Upper lobe of right lung (tissue), 1 donor: ENCODE data around the gene RFX2. TPM values are rescaled to one million over a fixed set of nuclear protein-coding genes. Genes with fewer than 3 reads are reported as not detected.

ENCODE experiments used
- ATAC-seq: fragments of 200-7000 bp; cut with Tn5 transposase; one replicate; pipeline ENCODE4 v1.9.1; 2020; ENCODE audit warnings: mild to moderate bottlenecking, moderate library complexity
- DNase-seq: peaks from one replicate; pipeline ENCODE4 v3.0.0-alpha.2; 2020
- H3K27ac ChIP-seq: fragments of 200-600 bp; one replicate; pipeline ENCODE4 v1.8.0; 2022
- H3K27me3 ChIP-seq: fragments of 200-600 bp; one replicate; pipeline ENCODE4 v1.8.0; 2022; ENCODE audit warnings: mild to moderate bottlenecking
- H3K36me3 ChIP-seq: fragments of 200-600 bp; one replicate; pipeline ENCODE4 v1.8.0; 2022
- H3K4me1 ChIP-seq: fragments of 200-600 bp; one replicate; pipeline ENCODE4 v1.8.0; 2022
- H3K4me3 ChIP-seq: fragments of 200-600 bp; one replicate; pipeline ENCODE4 v1.8.0; 2022; ENCODE audit warnings: mild to moderate bottlenecking
- H3K9me3 ChIP-seq: fragments of 200-600 bp; one replicate; pipeline ENCODE4 v1.8.0; 2022
- CTCF ChIP-seq: fragments of 200-600 bp; IDR thresholded peaks from one replicate; pipeline ENCODE4 v1.8.0; 2022; ENCODE audit warnings: antibody characterized with exemption
- intact Hi-C: fragments of 100-400 bp; cut with DNase I; formaldehyde crosslinking; loops from one replicate; pipeline ENCODE4 v1.11.0; 2022
- total RNA-seq: library from RNA; stranded (reverse); fragmentation: NEBNext Ultra II Directional; extraction: Animal tissue kit (Norgen Biotek cat#: 25700); gene quantifications from one replicate; pipeline ENCODE4 v1.2.1, GENCODE V29; 2021
- donor health status: DM: no; HTN: yes; CAD: no; lungs with severe emphysema.

Gene RFX2
- total RNA-seq, 1 donor from 2014 or later: 11.7 TPM

- no peak for TF ChIP-seq CTCF
- Histone ChIP-seq H3K27me3 (no peaks in the 10 kb centered on the region), H3K4me3 (no peak overlapping the region), H3K27ac (peak overlapping the region; percentile 86), H3K4me1 (peaks cover 70% of the 10 kb centered on the region), H3K36me3 (no peaks in the 10 kb centered on the region), H3K9me3 (no peaks in the 10 kb centered on the region)
- intact Hi-C loops: no loop called here
- ATAC-seq (no peak), DNase-seq (no peak)
These were observed 52.4 kb downstream of the RFX2 start for GRCh38 chr19:6057651-6058517.

- intact Hi-C loops: no loop called here
- no peak for TF ChIP-seq CTCF
- Histone ChIP-seq H3K4me3 (no peak overlapping the region), H3K36me3 (no peaks in the 10 kb centered on the region), H3K27me3 (no peaks in the 10 kb centered on the region), H3K9me3 (no peaks in the 10 kb centered on the region), H3K27ac (peak overlapping the region; percentile 86), H3K4me1 (peaks cover 61% of the 10 kb centered on the region)
- DNase-seq: no peak
- peak; percentile 81 for ATAC-seq
These were observed 53.3 kb downstream of the RFX2 start for GRCh38 chr19:6056801-6057650.

- DNase-seq (no peak), ATAC-seq (peak; percentile 2)
- H3K36me3 ChIP-seq: no peaks in the 10 kb centered on the region
- no peak for TF ChIP-seq CTCF
- intact Hi-C loops: no loop called here
- H3K4me3 ChIP-seq: no peak overlapping the region
- peaks cover 54% of the 10 kb centered on the region for H3K4me1 ChIP-seq
- H3K27ac ChIP-seq: peak overlapping the region; percentile 86
- H3K27me3 ChIP-seq: no peaks in the 10 kb centered on the region
- no peaks in the 10 kb centered on the region for H3K9me3 ChIP-seq
These were observed 54.0 kb downstream of the RFX2 start for GRCh38 chr19:6056282-6056741.

GRCh38 chr19:6055013-6055795 lies 55.1 kb downstream of the RFX2 start:
- Histone ChIP-seq H3K4me3 (no peak overlapping the region), H3K9me3 (no peaks in the 10 kb centered on the region), H3K27me3 (no peaks in the 10 kb centered on the region), H3K27ac (no peak overlapping the region), H3K36me3 (no peaks in the 10 kb centered on the region), H3K4me1 (peaks cover 43% of the 10 kb centered on the region)
- DNase-seq: no peak
- intact Hi-C loops: no loop called here
- ATAC-seq: no peak
- no peak for TF ChIP-seq CTCF

GRCh38 chr19:6048793-6049405 lies 61.4 kb downstream of the RFX2 start:
- Histone ChIP-seq H3K9me3 (no peaks in the 10 kb centered on the region), H3K4me1 (peaks cover 3% of the 10 kb centered on the region), H3K27ac (no peak overlapping the region), H3K27me3 (no peaks in the 10 kb centered on the region), H3K36me3 (no peaks in the 10 kb centered on the region), H3K4me3 (no peak overlapping the region)
- ATAC-seq (peak; percentile 99), DNase-seq (peak; percentile 82)
- TF ChIP-seq CTCF: peak; percentile 88
- intact Hi-C loops: loop anchor here (5.0 kb wide), 1 partner anchor 78 kb away; no protein-coding TSS in a partner anchor
